Endodermal cell (in vitro differentiated cells): ENCODE results near the gene FGF21. TPM values are rescaled to one million over a fixed set of nuclear protein-coding genes. Genes with fewer than 3 reads are reported as not detected.
"Not testable (repeated sequence)": the region's sequence is repeated elsewhere in the genome, so short reads cannot be mapped to it uniquely, and the experiment has no call there.

Experiments
- DNase-seq: peaks from one replicate; pipeline ENCODE4 v3.0.0-alpha.2; 2017
- H3K27ac ChIP-seq: 2 replicates; pipeline ENCODE4 v1.5.1; 2013; ENCODE audit warnings: mild to moderate bottlenecking, low read depth, low read length, moderate library complexity
- H3K27me3 ChIP-seq: 2 replicates; pipeline ENCODE4 v1.6.1; 2013; ENCODE audit warnings: mild to moderate bottlenecking, low read length, moderate library complexity; ENCODE audit not compliant: insufficient read depth, control insufficient read depth, poor library complexity, severe bottlenecking
- H3K36me3 ChIP-seq: 2 replicates; pipeline ENCODE4 v1.7.0; 2013; ENCODE audit warnings: mild to moderate bottlenecking, low read length, moderate library complexity; ENCODE audit not compliant: control insufficient read depth, insufficient read depth
- H3K4me1 ChIP-seq: one replicate; pipeline ENCODE4 v1.7.0; 2013; ENCODE audit warnings: low read length; ENCODE audit not compliant: control insufficient read depth, insufficient read depth
- H3K4me3 ChIP-seq: 2 replicates; pipeline ENCODE4 v1.5.1; 2013; ENCODE audit warnings: mild to moderate bottlenecking, low read length, moderate library complexity
- H3K9ac ChIP-seq: 2 replicates; pipeline ENCODE4 v1.6.1; 2013; ENCODE audit warnings: mild to moderate bottlenecking, low read length, moderate library complexity; ENCODE audit not compliant: poor library complexity, severe bottlenecking; ENCODE audit errors: extremely low read depth
- H3K9me3 ChIP-seq: 2 replicates; pipeline ENCODE4 v1.6.1; 2013; ENCODE audit warnings: mild to moderate bottlenecking, low read length, moderate library complexity; ENCODE audit not compliant: control insufficient read depth
- H3K27ac Mint-ChIP-seq: 2 replicates; pipeline ENCODE4 v1.8.0; 2020; ENCODE audit warnings: mixed read lengths
- H3K27me3 Mint-ChIP-seq: 2 replicates; pipeline ENCODE4 v1.8.0; 2021; ENCODE audit warnings: mild to moderate bottlenecking, mixed read lengths; ENCODE audit not compliant: insufficient read depth
- H3K36me3 Mint-ChIP-seq: 2 replicates; pipeline ENCODE4 v1.8.0; 2020; ENCODE audit warnings: low read depth, mixed read lengths
- H3K4me1 Mint-ChIP-seq: 2 replicates; pipeline ENCODE4 v1.8.0; 2020; ENCODE audit warnings: mixed read lengths
- H3K4me3 Mint-ChIP-seq: 2 replicates; pipeline ENCODE4 v1.8.0; 2020; ENCODE audit warnings: mild to moderate bottlenecking, moderate library complexity, mixed read lengths
- H3K9me3 Mint-ChIP-seq: 2 replicates; pipeline ENCODE4 v1.8.0; 2020; ENCODE audit warnings: mild to moderate bottlenecking, mixed read lengths
- WGBS, 2 experiments: methylation state at CpG; one replicate each; pipeline versions ENCODE4 v1.1.5 to v1.1.7; 2013; ENCODE audit warnings: missing lambda C conversion rate in 2 of 2, mixed read lengths in 1 of 2; ENCODE audit not compliant: insufficient coverage in 1 of 2, insufficient read length in 1 of 2; 5-methylcytosine and 5-hydroxymethylcytosine counted together
- total RNA-seq, 2 donors: library from RNA; stranded (reverse); fragmentation: NEBNext Ultra II Directional in 1 of 2; extraction: Animal tissue kit (Norgen Biotek cat#: 25700) in 1 of 2; gene quantifications; 2 replicates in 1 of 2; 3 replicates in 1 of 2; pipeline ENCODE4 v1.2.1, GENCODE V29; 2021
- TF ChIP-seq, protein P1 (sequence below): fragments of 200-600 bp; sonication (generic); conservative IDR thresholded peaks from 2 replicates; pipeline ENCODE4 v1.5.0; 2021; ENCODE audit warnings: antibody characterized with exemption, mild to moderate bottlenecking

FGF21 gene
- total RNA-seq, 2 donors from 2014 or later: not detected

DNA sequence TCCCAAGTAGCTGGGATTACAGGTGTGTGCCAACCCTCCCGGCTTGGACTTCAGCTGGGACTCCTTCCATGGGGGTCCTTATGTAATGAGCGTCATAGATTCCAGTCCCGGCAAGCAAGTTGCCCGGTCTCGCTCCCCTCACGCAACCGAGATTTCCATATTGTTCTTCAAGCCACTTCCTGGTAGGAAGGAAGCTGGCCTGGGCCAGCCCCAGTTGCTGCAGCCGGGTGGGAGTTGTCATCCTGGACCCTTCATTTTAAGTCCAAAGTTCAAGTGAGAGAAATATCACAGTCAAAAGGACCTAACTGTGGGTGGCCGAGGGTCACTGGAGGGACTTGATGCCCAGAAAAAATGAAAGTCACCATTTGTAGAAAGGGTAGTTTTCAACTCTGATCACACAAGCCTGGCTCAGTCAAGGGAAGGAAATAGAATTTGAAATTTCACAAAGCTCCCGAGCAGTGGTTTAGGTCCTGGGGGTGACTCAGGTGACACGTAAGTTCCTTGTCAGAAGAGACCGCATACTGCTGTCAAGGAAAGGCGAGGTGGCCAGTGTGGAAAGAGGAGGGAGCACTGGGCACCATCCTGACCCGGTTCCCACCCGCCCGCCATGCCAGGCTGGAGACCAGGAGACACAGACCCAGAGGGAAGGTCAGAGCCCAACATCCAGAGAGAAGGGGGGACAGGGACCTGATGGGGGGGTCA, 5.3 kb downstream of the FGF21 start:
- H3K9ac ChIP-seq: no peak overlapping the region
- DNase-seq: no peak
- Mint-ChIP-seq H3K27me3 (peaks cover 48% of the 10 kb centered on the region), H3K4me3 (no peak overlapping the region), H3K9me3 (no peaks in the 10 kb centered on the region), H3K36me3 (no peaks in the 10 kb centered on the region), H3K4me1 (no peaks in the 10 kb centered on the region), H3K27ac (no peak overlapping the region)
- no peaks in the 10 kb centered on the region for H3K4me1 ChIP-seq
- peaks cover 6% of the 10 kb centered on the region for H3K27me3 ChIP-seq
- H3K36me3 ChIP-seq: no peaks in the 10 kb centered on the region
- TF ChIP-seq, protein P1, sequence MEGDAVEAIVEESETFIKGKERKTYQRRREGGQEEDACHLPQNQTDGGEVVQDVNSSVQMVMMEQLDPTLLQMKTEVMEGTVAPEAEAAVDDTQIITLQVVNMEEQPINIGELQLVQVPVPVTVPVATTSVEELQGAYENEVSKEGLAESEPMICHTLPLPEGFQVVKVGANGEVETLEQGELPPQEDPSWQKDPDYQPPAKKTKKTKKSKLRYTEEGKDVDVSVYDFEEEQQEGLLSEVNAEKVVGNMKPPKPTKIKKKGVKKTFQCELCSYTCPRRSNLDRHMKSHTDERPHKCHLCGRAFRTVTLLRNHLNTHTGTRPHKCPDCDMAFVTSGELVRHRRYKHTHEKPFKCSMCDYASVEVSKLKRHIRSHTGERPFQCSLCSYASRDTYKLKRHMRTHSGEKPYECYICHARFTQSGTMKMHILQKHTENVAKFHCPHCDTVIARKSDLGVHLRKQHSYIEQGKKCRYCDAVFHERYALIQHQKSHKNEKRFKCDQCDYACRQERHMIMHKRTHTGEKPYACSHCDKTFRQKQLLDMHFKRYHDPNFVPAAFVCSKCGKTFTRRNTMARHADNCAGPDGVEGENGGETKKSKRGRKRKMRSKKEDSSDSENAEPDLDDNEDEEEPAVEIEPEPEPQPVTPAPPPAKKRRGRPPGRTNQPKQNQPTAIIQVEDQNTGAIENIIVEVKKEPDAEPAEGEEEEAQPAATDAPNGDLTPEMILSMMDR: no peak
- H3K27ac ChIP-seq: no peak overlapping the region
- no peak overlapping the region for H3K4me3 ChIP-seq
- no peaks in the 10 kb centered on the region for H3K9me3 ChIP-seq
- 93% methylated on average over 12 to 16 of the region's 16 CpGs for WGBS, 2 experiments

- not testable (repeated sequence) for H3K4me1 Mint-ChIP-seq, H3K27ac Mint-ChIP-seq, H3K36me3 ChIP-seq, H3K27me3 ChIP-seq, H3K4me3 ChIP-seq, H3K9me3 Mint-ChIP-seq, H3K9ac ChIP-seq, H3K4me3 Mint-ChIP-seq, H3K27ac ChIP-seq, H3K4me1 ChIP-seq, H3K36me3 Mint-ChIP-seq, DNase-seq, H3K9me3 ChIP-seq
- peaks cover 46% of the 10 kb centered on the region for H3K27me3 Mint-ChIP-seq
- 73 to 100% methylated on average over 1 to 4 of the region's 5 CpGs for WGBS, 2 experiments
Measured at GRCh38 chr19:48765816-48766215, 10.5 kb downstream of the FGF21 start.

GRCh38 chr19:48768171-48768753, 12.9 kb downstream of the FGF21 start:
- not testable (repeated sequence) for H3K27ac Mint-ChIP-seq, H3K36me3 ChIP-seq, H3K36me3 Mint-ChIP-seq, DNase-seq, H3K9me3 ChIP-seq, H3K27ac ChIP-seq, H3K4me3 ChIP-seq, H3K9me3 Mint-ChIP-seq, H3K4me1 Mint-ChIP-seq, H3K4me3 Mint-ChIP-seq, H3K27me3 ChIP-seq, H3K4me1 ChIP-seq, H3K9ac ChIP-seq
- WGBS, 2 experiments: 44 to 65% methylated on average over 3 to 5 of the region's 6 CpGs
- H3K27me3 Mint-ChIP-seq: peaks cover 24% of the 10 kb centered on the region

- DNase-seq: no peak
- Mint-ChIP-seq H3K27me3 (peaks cover 17% of the 10 kb centered on the region), H3K27ac (no peak overlapping the region), H3K36me3 (no peaks in the 10 kb centered on the region), H3K4me1 (no peaks in the 10 kb centered on the region), H3K4me3 (no peak overlapping the region), H3K9me3 (no peaks in the 10 kb centered on the region)
- H3K4me3 ChIP-seq: no peak overlapping the region
- no peaks in the 10 kb centered on the region for H3K4me1 ChIP-seq
- no peaks in the 10 kb centered on the region for H3K9me3 ChIP-seq
- TF ChIP-seq, protein P1: no peak
- 95 to 98% methylated on average over 8 to 11 of the region's 11 CpGs for WGBS, 2 experiments
- no peaks in the 10 kb centered on the region for H3K27me3 ChIP-seq
- no peak overlapping the region for H3K9ac ChIP-seq
- no peaks in the 10 kb centered on the region for H3K36me3 ChIP-seq
- H3K27ac ChIP-seq: no peak overlapping the region
Measured at GRCh38 chr19:48768994-48769713, 13.8 kb downstream of the FGF21 start.
